Measurements from ENCODE around the gene PRPF19. TPM values are rescaled to one million over a fixed set of nuclear protein-coding genes. Genes with fewer than 3 reads are reported as not detected.

Gene PRPF19
- polyA plus RNA-seq, 1 donor from 2014 or later: 71.3 TPM

DNA sequence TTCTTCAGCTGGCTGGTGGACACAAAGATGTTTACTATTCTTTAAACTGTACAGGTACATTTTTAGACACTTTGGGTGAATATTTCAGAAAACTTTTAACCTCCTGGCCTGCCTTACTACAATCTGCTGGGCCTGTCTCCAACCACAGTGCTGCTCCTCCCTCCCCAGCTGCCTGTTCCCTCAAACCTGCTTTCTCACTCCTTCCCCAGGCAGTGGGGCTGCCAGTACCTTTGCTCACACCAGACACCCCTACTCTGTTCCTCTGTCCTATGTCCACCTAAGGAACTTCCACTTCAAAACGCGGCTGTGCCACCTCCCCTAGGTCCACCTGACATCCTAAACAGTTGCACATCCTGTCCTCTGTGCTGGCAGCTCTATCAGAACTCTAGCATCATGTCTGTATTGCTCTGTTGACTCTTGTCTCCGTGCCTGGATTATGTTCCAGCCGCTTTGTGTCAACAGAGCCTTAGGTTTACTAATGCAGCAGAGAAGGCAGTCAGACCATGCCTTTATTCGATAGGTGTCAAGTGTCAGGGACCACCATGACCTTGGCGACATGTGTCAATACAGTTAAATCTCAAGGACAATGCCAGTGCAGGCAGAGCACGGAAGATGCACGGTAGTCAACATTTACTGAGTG is 25.6 kb downstream of the PRPF19 start:
- Histone ChIP-seq H3K4me3 (ENCODE audit: low read length) (no peak overlapping the region), H2AFZ (ENCODE audit: low read depth, low read length) (no peak overlapping the region), H3K79me2 (replicated peaks; ENCODE audit: insufficient read depth, low read length) (no peaks in the 10 kb centered on the region), H3K9ac (ENCODE audit: low read length) (no peak overlapping the region), H4K20me1 (ENCODE audit: insufficient read depth) (no peaks in the 10 kb centered on the region), H3F3A (ENCODE audit: insufficient read depth, low read length, poor library complexity, severe bottlenecking) (no peaks in the 10 kb centered on the region), H3K36me3 (ENCODE audit: insufficient read depth, low read length) (no peaks in the 10 kb centered on the region), H3K27ac (ENCODE audit: low read length) (no peak overlapping the region), H3K4me2 (ENCODE audit: low read length) (no peak overlapping the region), H3K9me3 (ENCODE audit: low read length) (no peaks in the 10 kb centered on the region), H3K9me2 (ENCODE audit: insufficient read depth, low read length) (no peaks in the 10 kb centered on the region), H3K27me3 (ENCODE audit: insufficient read depth, low read depth, low read length) (no peaks in the 10 kb centered on the region)
- TF ChIP-seq SMC3 (conservative IDR thresholded peaks at IDR 0.05; ENCODE audit: poor library complexity) (no peak), TAF1 (IDR thresholded peaks at IDR 0.05; ENCODE audit: low read depth) (no peak), EZH2 (IDR thresholded peaks at IDR 0.05; ENCODE audit: borderline replicate concordance, insufficient read depth, low read length, poor library complexity, severe bottlenecking) (no peak), RAD21 (conservative IDR thresholded peaks at IDR 0.05) (no peak), EP300 (conservative IDR thresholded peaks at IDR 0.05; ENCODE audit: poor library complexity, severe bottlenecking) (no peak), MXI1 (conservative IDR thresholded peaks at IDR 0.05; ENCODE audit: poor library complexity, severe bottlenecking) (no peak), POLR2AphosphoS5 (IDR thresholded peaks at IDR 0.05) (no peak)
- TF ChIP-seq, protein P1, sequence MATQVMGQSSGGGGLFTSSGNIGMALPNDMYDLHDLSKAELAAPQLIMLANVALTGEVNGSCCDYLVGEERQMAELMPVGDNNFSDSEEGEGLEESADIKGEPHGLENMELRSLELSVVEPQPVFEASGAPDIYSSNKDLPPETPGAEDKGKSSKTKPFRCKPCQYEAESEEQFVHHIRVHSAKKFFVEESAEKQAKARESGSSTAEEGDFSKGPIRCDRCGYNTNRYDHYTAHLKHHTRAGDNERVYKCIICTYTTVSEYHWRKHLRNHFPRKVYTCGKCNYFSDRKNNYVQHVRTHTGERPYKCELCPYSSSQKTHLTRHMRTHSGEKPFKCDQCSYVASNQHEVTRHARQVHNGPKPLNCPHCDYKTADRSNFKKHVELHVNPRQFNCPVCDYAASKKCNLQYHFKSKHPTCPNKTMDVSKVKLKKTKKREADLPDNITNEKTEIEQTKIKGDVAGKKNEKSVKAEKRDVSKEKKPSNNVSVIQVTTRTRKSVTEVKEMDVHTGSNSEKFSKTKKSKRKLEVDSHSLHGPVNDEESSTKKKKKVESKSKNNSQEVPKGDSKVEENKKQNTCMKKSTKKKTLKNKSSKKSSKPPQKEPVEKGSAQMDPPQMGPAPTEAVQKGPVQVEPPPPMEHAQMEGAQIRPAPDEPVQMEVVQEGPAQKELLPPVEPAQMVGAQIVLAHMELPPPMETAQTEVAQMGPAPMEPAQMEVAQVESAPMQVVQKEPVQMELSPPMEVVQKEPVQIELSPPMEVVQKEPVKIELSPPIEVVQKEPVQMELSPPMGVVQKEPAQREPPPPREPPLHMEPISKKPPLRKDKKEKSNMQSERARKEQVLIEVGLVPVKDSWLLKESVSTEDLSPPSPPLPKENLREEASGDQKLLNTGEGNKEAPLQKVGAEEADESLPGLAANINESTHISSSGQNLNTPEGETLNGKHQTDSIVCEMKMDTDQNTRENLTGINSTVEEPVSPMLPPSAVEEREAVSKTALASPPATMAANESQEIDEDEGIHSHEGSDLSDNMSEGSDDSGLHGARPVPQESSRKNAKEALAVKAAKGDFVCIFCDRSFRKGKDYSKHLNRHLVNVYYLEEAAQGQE (IDR thresholded peaks at IDR 0.05; ENCODE audit: borderline replicate concordance): no peak
- TF ChIP-seq, protein P2, sequence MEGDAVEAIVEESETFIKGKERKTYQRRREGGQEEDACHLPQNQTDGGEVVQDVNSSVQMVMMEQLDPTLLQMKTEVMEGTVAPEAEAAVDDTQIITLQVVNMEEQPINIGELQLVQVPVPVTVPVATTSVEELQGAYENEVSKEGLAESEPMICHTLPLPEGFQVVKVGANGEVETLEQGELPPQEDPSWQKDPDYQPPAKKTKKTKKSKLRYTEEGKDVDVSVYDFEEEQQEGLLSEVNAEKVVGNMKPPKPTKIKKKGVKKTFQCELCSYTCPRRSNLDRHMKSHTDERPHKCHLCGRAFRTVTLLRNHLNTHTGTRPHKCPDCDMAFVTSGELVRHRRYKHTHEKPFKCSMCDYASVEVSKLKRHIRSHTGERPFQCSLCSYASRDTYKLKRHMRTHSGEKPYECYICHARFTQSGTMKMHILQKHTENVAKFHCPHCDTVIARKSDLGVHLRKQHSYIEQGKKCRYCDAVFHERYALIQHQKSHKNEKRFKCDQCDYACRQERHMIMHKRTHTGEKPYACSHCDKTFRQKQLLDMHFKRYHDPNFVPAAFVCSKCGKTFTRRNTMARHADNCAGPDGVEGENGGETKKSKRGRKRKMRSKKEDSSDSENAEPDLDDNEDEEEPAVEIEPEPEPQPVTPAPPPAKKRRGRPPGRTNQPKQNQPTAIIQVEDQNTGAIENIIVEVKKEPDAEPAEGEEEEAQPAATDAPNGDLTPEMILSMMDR (IDR thresholded peaks at IDR 0.05; ENCODE audit: poor library complexity, severe bottlenecking): no peak

DNA sequence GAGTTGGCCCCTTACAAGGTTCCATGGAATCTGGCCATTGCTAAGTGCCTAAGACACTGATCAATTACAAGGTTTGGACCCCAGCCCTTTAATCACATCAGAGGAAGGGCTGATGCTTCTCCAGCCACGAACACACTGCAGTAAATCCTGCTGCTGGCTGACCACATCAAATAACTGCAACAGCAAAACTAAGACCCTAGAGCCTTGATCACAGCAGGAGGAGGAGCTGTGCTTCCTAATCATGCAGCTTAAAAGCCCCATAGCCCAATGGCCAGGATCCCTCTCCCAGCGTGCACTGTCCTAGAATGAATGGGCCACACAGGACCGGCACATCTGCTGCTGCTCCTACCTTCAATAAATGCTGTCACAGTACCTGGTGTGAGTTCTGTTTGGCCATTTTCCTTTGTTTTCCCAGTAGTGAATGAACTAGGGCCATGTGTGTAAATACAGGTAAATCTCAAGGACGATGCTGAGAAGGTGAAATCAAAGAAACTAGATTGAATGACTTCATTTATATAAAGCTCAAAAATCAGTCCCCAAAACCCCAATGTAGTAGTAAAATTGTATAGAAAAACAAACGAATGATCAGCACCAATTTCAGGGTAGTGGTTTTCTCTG is 26.3 kb downstream of the PRPF19 start:
- no peak overlapping the region for H2AFZ ChIP-seq (ENCODE audit: low read depth, low read length)
- H3K9ac ChIP-seq (ENCODE audit: low read length): no peak overlapping the region
- no peaks in the 10 kb centered on the region for H3K9me3 ChIP-seq (ENCODE audit: low read length)
- H4K20me1 ChIP-seq (ENCODE audit: insufficient read depth): no peaks in the 10 kb centered on the region
- H3K4me3 ChIP-seq (ENCODE audit: low read length): no peak overlapping the region
- H3F3A ChIP-seq (ENCODE audit: insufficient read depth, low read length, poor library complexity, severe bottlenecking): no peaks in the 10 kb centered on the region
- no peak overlapping the region for H3K27ac ChIP-seq (ENCODE audit: low read length)
- no peaks in the 10 kb centered on the region for H3K36me3 ChIP-seq (ENCODE audit: insufficient read depth, low read length)
- H3K4me2 ChIP-seq (ENCODE audit: low read length): no peak overlapping the region
- H3K79me2 ChIP-seq (replicated peaks; ENCODE audit: insufficient read depth, low read length): no peaks in the 10 kb centered on the region
- no peak for TF ChIP-seq TAF1 (IDR thresholded peaks at IDR 0.05; ENCODE audit: low read depth)
- no peak for TF ChIP-seq EP300 (conservative IDR thresholded peaks at IDR 0.05; ENCODE audit: poor library complexity, severe bottlenecking)
- no peaks in the 10 kb centered on the region for H3K9me2 ChIP-seq (ENCODE audit: insufficient read depth, low read length)
- H3K27me3 ChIP-seq (ENCODE audit: insufficient read depth, low read depth, low read length): no peaks in the 10 kb centered on the region

Measured in neural cell (in vitro differentiated cells).